H1 (cell line): ENCODE measurements around the gene HMCN1. TPM values are rescaled to one million over a fixed set of nuclear protein-coding genes. Genes with fewer than 3 reads are reported as not detected.

Experiments used
- CTCF ChIA-PET: fragments of 300-600 bp; sonication (Branson Sonifier 250); formaldehyde crosslinking; loops from one replicate; lab custom pipeline; 2021; ENCODE audit not compliant: partially characterized antibody; lab: Charles Lee
- POLR2A ChIA-PET: fragments of 300-600 bp; sonication (Branson Sonifier 250); formaldehyde crosslinking; loops from one replicate; lab custom pipeline; 2021; ENCODE audit warnings: inconsistent platforms; ENCODE audit not compliant: partially characterized antibody; lab: Charles Lee
- DNase-seq, 2 experiments: peaks; one replicate each; pipeline versions ENCODE4 v3.0.0 to v3.0.0-alpha.2; 2010 to 2022; ENCODE audit warnings: low spot score in 2 of 2, low read depth in 1 of 2, mixed read lengths in 1 of 2
- FAIRE-seq: peaks from 2 replicates; lab custom pipeline; 2011; peaks lifted over from hg19 to GRCh38; lab: Jason Lieb, UNC
- H2AFZ ChIP-seq: 2 replicates; pipeline ENCODE4 v1.8.1; 2012; ENCODE audit warnings: low read length, inconsistent platforms
- H2AK5ac ChIP-seq: 2 replicates; pipeline ENCODE4 v1.6.1; 2013; ENCODE audit warnings: low read depth, low read length
- H2BK120ac ChIP-seq: replicated peaks from 2 replicates; pipeline ENCODE3; 2013; ENCODE audit warnings: low read depth, low read length, inconsistent platforms
- H2BK12ac ChIP-seq: 2 replicates; pipeline ENCODE4 v1.6.1; 2013; ENCODE audit warnings: low read depth, low read length
- H2BK15ac ChIP-seq: 2 replicates; pipeline ENCODE4 v1.6.1; 2013; ENCODE audit warnings: low read length
- H2BK20ac ChIP-seq: 2 replicates; pipeline ENCODE4 v1.6.1; 2013; ENCODE audit warnings: low read length
- H2BK5ac ChIP-seq: 2 replicates; pipeline ENCODE4 v1.6.1; 2013; ENCODE audit warnings: low read depth, low read length
- H3K14ac ChIP-seq: 2 replicates; pipeline ENCODE4 v1.6.1; 2013; ENCODE audit warnings: inconsistent platforms; ENCODE audit not compliant: insufficient read length
- H3K18ac ChIP-seq: 2 replicates; pipeline ENCODE4 v1.6.1; 2013; ENCODE audit warnings: low read length; ENCODE audit errors: extremely low read depth
- H3K23ac ChIP-seq: 2 replicates; pipeline ENCODE4 v1.6.1; 2013; ENCODE audit warnings: inconsistent platforms; ENCODE audit not compliant: insufficient read length
- H3K23me2 ChIP-seq: 2 replicates; pipeline ENCODE4 v1.6.1; 2013; ENCODE audit warnings: low read depth, low read length
- H3K27ac ChIP-seq: 2 replicates; pipeline ENCODE4 v1.6.1; 2011; ENCODE audit warnings: low read depth, low read length, inconsistent platforms
- H3K27me3 ChIP-seq, 4 experiments: replicated peaks in 1 of 4; 1 replicate in 1 of 4; 2 replicates in 3 of 4; pipeline versions ENCODE4 v1.6.1 to v1.8.1; 2011 to 2013; ENCODE audit warnings: low read length in 3 of 4, mild to moderate bottlenecking in 3 of 4, inconsistent platforms in 2 of 4, mixed read lengths in 2 of 4, moderate library complexity in 1 of 4; ENCODE audit not compliant: control insufficient read depth in 3 of 4, insufficient read depth in 3 of 4; ENCODE audit errors: extremely low read depth in 1 of 4
- H3K36me3 ChIP-seq, 4 experiments: 2 replicates each; pipeline versions ENCODE4 v1.6.1 to v1.8.1; 2011 to 2013; ENCODE audit warnings: mild to moderate bottlenecking in 4 of 4, low read length in 3 of 4, moderate library complexity in 2 of 4, control low read depth in 1 of 4, inconsistent platforms in 1 of 4; ENCODE audit not compliant: insufficient read depth in 4 of 4, control insufficient read depth in 2 of 4
- H3K4ac ChIP-seq: replicated peaks from 2 replicates; pipeline ENCODE3; 2013; ENCODE audit warnings: low read length, low read depth, mixed read lengths, inconsistent platforms; ENCODE audit not compliant: insufficient read length
- H3K4me1 ChIP-seq, 4 experiments: replicated peaks in 1 of 4; 1 replicate in 1 of 4; 2 replicates in 3 of 4; pipeline versions ENCODE4 v1.6.1 to v1.8.1; 2011 to 2013; ENCODE audit warnings: low read length in 3 of 4, inconsistent platforms in 2 of 4, mixed read lengths in 1 of 4; ENCODE audit not compliant: insufficient read depth in 4 of 4, control insufficient read depth in 3 of 4
- H3K4me2 ChIP-seq, 2 experiments: 2 replicates each; pipeline versions ENCODE4 v1.6.1 to v1.8.1; 2011 to 2013; ENCODE audit warnings: low read depth in 2 of 2, low read length in 2 of 2, control low read depth in 1 of 2, inconsistent platforms in 1 of 2, mild to moderate bottlenecking in 1 of 2; ENCODE audit not compliant: insufficient read depth in 1 of 2
- H3K4me3 ChIP-seq, 4 experiments: fragments of 200-600, 300-600 bp in 1 of 4; sonication (generic), shearing (Covaris generic), sonication (Bioruptor Twin) in 1 of 4; 2 replicates each; pipeline versions ENCODE4 v1.5.1 to v1.8.1; 2011 to 2016; ENCODE audit warnings: low read length in 4 of 4, low read depth in 3 of 4, control low read depth in 2 of 4, inconsistent platforms in 2 of 4, mild to moderate bottlenecking in 2 of 4, mixed read lengths in 1 of 4, moderate library complexity in 1 of 4; ENCODE audit not compliant: insufficient read depth in 2 of 4; ENCODE audit errors: extremely low read depth in 1 of 4
- H3K56ac ChIP-seq: replicated peaks from 2 replicates; pipeline ENCODE3; 2013; ENCODE audit warnings: low read depth, mild to moderate bottlenecking, mixed read lengths, low read length, inconsistent platforms; ENCODE audit not compliant: insufficient read length
- H3K79me1 ChIP-seq: 2 replicates; pipeline ENCODE4 v1.6.1; 2013; ENCODE audit warnings: low read depth, low read length, control low read depth
- H3K79me2 ChIP-seq, 2 experiments: 2 replicates each; pipeline versions ENCODE4 v1.6.1 to v1.8.1; 2012 to 2013; ENCODE audit warnings: low read length in 2 of 2, mild to moderate bottlenecking in 2 of 2, inconsistent platforms in 1 of 2; ENCODE audit not compliant: insufficient read depth in 2 of 2, control insufficient read depth in 1 of 2
- H3K9ac ChIP-seq, 4 experiments: replicated peaks in 1 of 4; 1 replicate in 1 of 4; 2 replicates in 3 of 4; pipeline versions ENCODE4 v1.6.1 to v1.8.1; 2011 to 2013; ENCODE audit warnings: low read depth in 3 of 4, low read length in 3 of 4, control low read depth in 2 of 4, mild to moderate bottlenecking in 2 of 4, moderate library complexity in 2 of 4, inconsistent platforms in 1 of 4; ENCODE audit errors: extremely low read depth in 1 of 4
- H3K9me3 ChIP-seq, 2 experiments: 2 replicates each; pipeline versions ENCODE4 v1.6.1 to v1.8.1; 2012 to 2013; ENCODE audit warnings: mild to moderate bottlenecking in 2 of 2, moderate library complexity in 2 of 2, control low read depth in 1 of 2, inconsistent platforms in 1 of 2, low read depth in 1 of 2, low read length in 1 of 2, mixed read lengths in 1 of 2; ENCODE audit not compliant: insufficient read depth in 2 of 2
- H4K20me1 ChIP-seq, 2 experiments: replicated peaks in 1 of 2; 2 replicates each; pipeline versions ENCODE3 to v1.8.1; 2011 to 2013; ENCODE audit warnings: inconsistent platforms in 2 of 2, low read length in 2 of 2, mild to moderate bottlenecking in 1 of 2; ENCODE audit not compliant: insufficient read depth in 2 of 2, control insufficient read depth in 1 of 2
- H4K5ac ChIP-seq: 2 replicates; pipeline ENCODE4 v1.6.1; 2013; ENCODE audit warnings: low read length, low read depth, mixed read lengths, inconsistent platforms; ENCODE audit not compliant: insufficient read length
- H4K8ac ChIP-seq: 2 replicates; pipeline ENCODE4 v1.8.0; 2013; ENCODE audit warnings: mild to moderate bottlenecking, moderate library complexity, low read length, inconsistent platforms; ENCODE audit not compliant: insufficient read depth; ENCODE audit errors: extremely low read depth
- H4K91ac ChIP-seq: replicated peaks from 2 replicates; pipeline ENCODE3; 2013; ENCODE audit warnings: low read length, mixed read lengths, inconsistent platforms; ENCODE audit not compliant: insufficient read length
- CBX8 ChIP-seq: fragments of 300-800, 300-1000 bp; sonication (generic); IDR thresholded peaks from 2 replicates; pipeline ENCODE4 v1.7.1; 2016; ENCODE audit warnings: low read depth, low read length, borderline replicate concordance
- CHD1 ChIP-seq: IDR thresholded peaks from 2 replicates; pipeline ENCODE4 v1.6.1; 2012; ENCODE audit warnings: low read depth, low read length, improper control_type of control experiment
- EGR1 ChIP-seq: IDR thresholded peaks from 2 replicates; pipeline ENCODE4 v1.6.1; 2011; ENCODE audit warnings: low read depth, low read length, borderline replicate concordance
- EP300 ChIP-seq, 2 experiments: IDR thresholded peaks; 1 replicate in 1 of 2; 2 replicates in 1 of 2; pipeline ENCODE4 v1.6.1; 2011 to 2012; ENCODE audit warnings: low read depth in 2 of 2, low read length in 2 of 2, mild to moderate bottlenecking in 2 of 2, borderline replicate concordance in 1 of 2, inconsistent platforms in 1 of 2, moderate library complexity in 1 of 2
- JUND ChIP-seq: IDR thresholded peaks from 2 replicates; pipeline ENCODE4 v1.6.1; 2011; ENCODE audit warnings: mild to moderate bottlenecking, improper control_type of control experiment, low read length
- KDM5A ChIP-seq: fragments of 200-600 bp; IDR thresholded peaks from 2 replicates; pipeline ENCODE4 v1.7.1; 2012; ENCODE audit warnings: mild to moderate bottlenecking, low read length, inconsistent platforms, mixed read lengths
- POLR2AphosphoS5 ChIP-seq: IDR thresholded peaks from 2 replicates; pipeline ENCODE4 v1.6.1; 2011; ENCODE audit warnings: low read depth, low read length
- RAD21 ChIP-seq, 2 experiments: IDR thresholded peaks in 1 of 2; conservative IDR thresholded peaks in 1 of 2; 2 replicates each; pipeline ENCODE4 v1.6.1; 2011; ENCODE audit warnings: low read depth in 2 of 2, low read length in 2 of 2, improper control_type of control experiment in 1 of 2, inconsistent platforms in 1 of 2, mild to moderate bottlenecking in 1 of 2, moderate library complexity in 1 of 2
- SP2 ChIP-seq: IDR thresholded peaks from 2 replicates; pipeline ENCODE4 v1.6.1; 2012; ENCODE audit warnings: mild to moderate bottlenecking, low read length, inconsistent platforms
- TAF1 ChIP-seq: IDR thresholded peaks from 2 replicates; pipeline ENCODE4 v1.6.1; 2011; ENCODE audit warnings: mild to moderate bottlenecking, low read depth, low read length
- TBP ChIP-seq: IDR thresholded peaks from 2 replicates; pipeline ENCODE4 v1.6.1; 2011; ENCODE audit warnings: low read depth, low read length, improper control_type of control experiment
- WGBS, 2 experiments: shearing (Covaris generic) in 1 of 2; methylation state at CpG; one replicate each; pipeline versions ENCODE4 v1.1.6 to v1.1.7; 2013 to 2015; ENCODE audit warnings: low lambda C conversion rate in 2 of 2, mixed read lengths in 2 of 2, inconsistent platforms in 1 of 2, low coverage in 1 of 2, missing lambda C conversion rate in 1 of 2; ENCODE audit not compliant: insufficient replicate concordance in 2 of 2, insufficient coverage in 1 of 2, insufficient read length in 1 of 2; ENCODE audit errors: extremely low coverage in 1 of 2, missing lambda C conversion rate in 1 of 2; 5-methylcytosine and 5-hydroxymethylcytosine counted together
- polyA plus RNA-seq, 7 experiments: library from polyadenylated mRNA; depleted of rRNA in 3 of 7; stranded (reverse) in 5 of 7; unstranded in 2 of 7; fragments of >200 nt in 5 of 7; fragments of 200-250 nt in 2 of 7; gene quantifications; 1 replicate in 5 of 7; 2 replicates in 1 of 7; 4 replicates in 1 of 7; pipeline versions ENCODE4 v1.2.1 to v1.2.3, GENCODE V29; 2011 to 2013; ENCODE audit warnings: missing spikeins in 2 of 7, mixed read lengths in 2 of 7
- total RNA-seq: library from RNA; stranded (reverse); fragmentation: NEBNext Ultra II Directional; extraction: Animal tissue kit (Norgen Biotek cat#: 25700); gene quantifications from 2 replicates; pipeline ENCODE4 v1.2.1, GENCODE V29; 2021
- TF ChIP-seq, protein P1 (sequence below): IDR thresholded peaks from 2 replicates; pipeline ENCODE4 v1.6.1; 2012; ENCODE audit warnings: low read length, inconsistent platforms
- TF ChIP-seq, protein P2 (sequence below): IDR thresholded peaks from 2 replicates; pipeline ENCODE4 v1.6.1; 2012; ENCODE audit warnings: inconsistent platforms

Gene HMCN1
- total and polyA plus RNA-seq, 2 of the 8 experiments (the other 6 are each of a cell fraction or from before 2014, with no cell fraction given) = 13.8 to 14.6 TPM

DNA sequence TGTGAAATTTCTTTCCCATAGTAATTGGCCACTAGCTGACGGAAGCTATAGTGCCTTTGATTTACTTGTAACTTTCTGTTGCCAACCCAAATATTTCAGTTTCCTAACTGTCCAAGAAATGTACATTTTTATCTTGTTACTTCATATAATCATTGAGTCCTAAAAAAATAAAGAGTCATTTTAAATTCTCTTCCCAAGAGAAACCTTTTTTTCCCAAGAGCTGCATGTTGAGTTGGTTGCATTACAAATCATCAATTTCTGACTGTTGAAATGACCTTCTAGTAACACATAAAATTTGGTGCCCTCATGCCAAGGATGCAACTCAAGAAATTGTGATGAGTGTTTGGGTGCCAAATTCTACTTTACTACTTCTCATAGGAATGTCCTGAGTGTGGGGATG is 61.0 kb downstream of the HMCN1 start:
- 0 out of 4 replicates have a peak, but pooled peaks cover 0 to 3% of the 10 kb centered on the region in 2 experiments for H3K9me3 ChIP-seq
- H2BK5ac ChIP-seq = no peak overlapping the region
- no peaks in the 10 kb centered on the region for H3K79me1 ChIP-seq
- H4K5ac ChIP-seq = no peak overlapping the region
- H3K9ac ChIP-seq = no peak overlapping the region
- H3K36me3 ChIP-seq = no peaks in the 10 kb centered on the region
- H4K20me1 ChIP-seq = no peaks in the 10 kb centered on the region
- no peak overlapping the region for H3K4ac ChIP-seq
- no peaks in the 10 kb centered on the region for H3K27me3 ChIP-seq
- H4K8ac ChIP-seq = no peak overlapping the region
- no peak overlapping the region for H3K14ac ChIP-seq
- DNase-seq (no peak), FAIRE-seq (no peak)
- H3K18ac ChIP-seq = no peak overlapping the region
- no peak overlapping the region for H2BK120ac ChIP-seq
- H3K79me2 ChIP-seq = no peaks in the 10 kb centered on the region
- 95% methylated on average over 1 of the region's 1 CpG; no CpG with 5 or more reads in 1 of the 2 experiments for WGBS, 2 experiments
- H3K4me2 ChIP-seq = no peak overlapping the region
- H2BK20ac ChIP-seq = no peak overlapping the region
- H3K4me1 ChIP-seq = no peaks in the 10 kb centered on the region
- POLR2A ChIA-PET = no interaction called here
- H3K56ac ChIP-seq = no peak overlapping the region
- H3K27ac ChIP-seq = no peak overlapping the region
- H3K4me3 ChIP-seq = no peak overlapping the region
- no peak overlapping the region for H2BK12ac ChIP-seq
- no peak overlapping the region for H3K23ac ChIP-seq
- no peak overlapping the region for H2AFZ ChIP-seq
- no peaks in the 10 kb centered on the region for H3K23me2 ChIP-seq
- no peak overlapping the region for H2BK15ac ChIP-seq
- CTCF ChIA-PET = no interaction called here
- H2AK5ac ChIP-seq = no peak overlapping the region
- no peak overlapping the region for H4K91ac ChIP-seq
- TF ChIP-seq, protein P1, sequence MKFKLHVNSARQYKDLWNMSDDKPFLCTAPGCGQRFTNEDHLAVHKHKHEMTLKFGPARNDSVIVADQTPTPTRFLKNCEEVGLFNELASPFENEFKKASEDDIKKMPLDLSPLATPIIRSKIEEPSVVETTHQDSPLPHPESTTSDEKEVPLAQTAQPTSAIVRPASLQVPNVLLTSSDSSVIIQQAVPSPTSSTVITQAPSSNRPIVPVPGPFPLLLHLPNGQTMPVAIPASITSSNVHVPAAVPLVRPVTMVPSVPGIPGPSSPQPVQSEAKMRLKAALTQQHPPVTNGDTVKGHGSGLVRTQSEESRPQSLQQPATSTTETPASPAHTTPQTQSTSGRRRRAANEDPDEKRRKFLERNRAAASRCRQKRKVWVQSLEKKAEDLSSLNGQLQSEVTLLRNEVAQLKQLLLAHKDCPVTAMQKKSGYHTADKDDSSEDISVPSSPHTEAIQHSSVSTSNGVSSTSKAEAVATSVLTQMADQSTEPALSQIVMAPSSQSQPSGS = no peak
- TF ChIP-seq CHD1 (no peak), EP300 (IDR thresholded peaks at IDR 0.05; ENCODE audit: borderline replicate concordance in 1 of 2, low read depth in 2 of 2, low read length in 2 of 2) (no peak), SP2 (no peak), CBX8 (no peak), TBP (no peak), EGR1 (no peak), RAD21 (IDR thresholded peaks at IDR 0.05 in 1 of 2, conservative IDR thresholded peaks at IDR 0.05 in 1 of 2; ENCODE audit: low read depth in 2 of 2, low read length in 2 of 2) (no peak), JUND (no peak), TAF1 (no peak), KDM5A (no peak), POLR2AphosphoS5 (no peak)
- TF ChIP-seq, protein P2, sequence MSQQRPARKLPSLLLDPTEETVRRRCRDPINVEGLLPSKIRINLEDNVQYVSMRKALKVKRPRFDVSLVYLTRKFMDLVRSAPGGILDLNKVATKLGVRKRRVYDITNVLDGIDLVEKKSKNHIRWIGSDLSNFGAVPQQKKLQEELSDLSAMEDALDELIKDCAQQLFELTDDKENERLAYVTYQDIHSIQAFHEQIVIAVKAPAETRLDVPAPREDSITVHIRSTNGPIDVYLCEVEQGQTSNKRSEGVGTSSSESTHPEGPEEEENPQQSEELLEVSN = no peak
